Activated T-cell treated with anti-CD3 and anti-CD28 coated beads, Interleukin-2, amount 50 U/mL, for 24 hours (primary cell): Measurements from ENCODE around the gene LDB2.

Source experiments
- DNase-seq: peaks from one replicate; pipeline ENCODE4 v3.0.0-alpha.2; 2020
- H3K27ac Mint-ChIP-seq: 2 replicates; pipeline ENCODE4 v1.8.0; 2020; ENCODE audit warnings: mild to moderate bottlenecking, mixed read lengths
- H3K27me3 Mint-ChIP-seq: 2 replicates; pipeline ENCODE4 v1.8.0; 2020; ENCODE audit warnings: mixed read lengths
- H3K36me3 Mint-ChIP-seq: 2 replicates; pipeline ENCODE4 v1.8.0; 2020; ENCODE audit warnings: low read depth, mixed read lengths
- H3K4me1 Mint-ChIP-seq: 2 replicates; pipeline ENCODE4 v1.8.0; 2020; ENCODE audit warnings: low read depth, mixed read lengths
- H3K4me3 Mint-ChIP-seq: 2 replicates; pipeline ENCODE4 v1.8.0; 2020; ENCODE audit warnings: mild to moderate bottlenecking, moderate library complexity, mixed read lengths
- H3K9me3 Mint-ChIP-seq: 2 replicates; pipeline ENCODE4 v1.8.0; 2020; ENCODE audit warnings: mixed read lengths

LDB2 gene

DNA sequence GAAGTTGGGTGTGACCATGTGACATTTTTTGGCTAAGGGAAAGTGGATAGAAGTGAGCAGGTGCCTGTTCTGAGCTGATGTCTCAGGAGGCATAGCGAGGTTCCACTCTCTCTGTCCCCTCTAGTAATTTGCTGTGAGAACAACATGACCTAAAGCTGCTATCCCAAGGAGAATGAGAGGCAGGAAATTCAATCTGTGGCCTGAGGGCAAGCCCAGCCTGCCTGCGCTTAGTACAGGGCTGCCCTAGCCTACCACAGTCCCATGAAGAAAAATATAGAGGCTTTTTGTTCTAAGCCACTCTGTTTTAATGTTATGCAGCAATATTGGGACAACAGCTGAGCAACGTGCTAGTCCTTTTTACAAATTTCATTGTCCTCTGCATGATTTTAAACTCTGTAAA is 193.1 kb downstream of the LDB2 start:
- DNase-seq, result no peak
- H3K27ac Mint-ChIP-seq, result no peak overlapping the region
- peaks cover 8% of the 10 kb centered on the region for H3K27me3 Mint-ChIP-seq
- no peaks in the 10 kb centered on the region for H3K4me1 Mint-ChIP-seq
- H3K4me3 Mint-ChIP-seq, result no peak overlapping the region
- no peaks in the 10 kb centered on the region for H3K36me3 Mint-ChIP-seq
- no peaks in the 10 kb centered on the region for H3K9me3 Mint-ChIP-seq

GRCh38 chr4:16704489-16704888 is 194.0 kb downstream of the LDB2 start:
- DNase-seq, result no peak
- Mint-ChIP-seq H3K27ac (no peak overlapping the region), H3K27me3 (peaks cover 8% of the 10 kb centered on the region), H3K9me3 (no peaks in the 10 kb centered on the region), H3K4me1 (no peaks in the 10 kb centered on the region), H3K4me3 (no peak overlapping the region), H3K36me3 (no peaks in the 10 kb centered on the region)

DNA sequence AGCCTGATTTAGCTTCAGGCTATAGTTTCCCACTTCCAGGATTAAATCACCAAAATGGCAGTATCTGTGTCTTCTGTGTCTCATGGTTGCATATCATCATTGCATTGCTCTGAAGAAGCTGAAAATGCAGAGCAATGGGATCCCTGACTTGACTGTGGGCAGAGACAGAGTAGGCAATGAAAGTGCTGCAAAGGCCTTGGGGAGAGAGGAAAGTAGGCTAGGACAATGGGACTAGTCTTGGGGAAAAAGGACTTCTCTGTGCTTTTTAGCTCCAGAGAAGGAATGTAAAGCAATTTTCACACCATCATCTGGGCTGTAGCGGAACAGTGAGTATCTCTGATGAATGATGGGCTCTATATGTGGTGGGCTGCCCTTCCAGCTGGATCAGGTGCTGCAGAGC is 202.5 kb downstream of the LDB2 start:
- no peak for DNase-seq
- Mint-ChIP-seq H3K4me1 (no peaks in the 10 kb centered on the region), H3K27me3 (no peaks in the 10 kb centered on the region), H3K9me3 (no peaks in the 10 kb centered on the region), H3K36me3 (no peaks in the 10 kb centered on the region), H3K4me3 (no peak overlapping the region), H3K27ac (no peak overlapping the region)

GRCh38 chr4:16694884-16695276 is 203.6 kb downstream of the LDB2 start:
- Mint-ChIP-seq H3K36me3 (no peaks in the 10 kb centered on the region), H3K4me3 (no peak overlapping the region), H3K9me3 (no peaks in the 10 kb centered on the region), H3K27me3 (no peaks in the 10 kb centered on the region), H3K27ac (no peak overlapping the region), H3K4me1 (no peaks in the 10 kb centered on the region)
- DNase-seq, result no peak

- H3K4me3 Mint-ChIP-seq, result no peak overlapping the region
- no peak overlapping the region for H3K27ac Mint-ChIP-seq
- H3K9me3 Mint-ChIP-seq, result no peaks in the 10 kb centered on the region
- no peak for DNase-seq
- H3K4me1 Mint-ChIP-seq, result no peaks in the 10 kb centered on the region
- H3K36me3 Mint-ChIP-seq, result no peaks in the 10 kb centered on the region
- no peaks in the 10 kb centered on the region for H3K27me3 Mint-ChIP-seq
Observed at GRCh38 chr4:16694173-16694883, 204.1 kb downstream of the LDB2 start.

GRCh38 chr4:16693641-16694040 is 204.8 kb downstream of the LDB2 start:
- H3K27ac Mint-ChIP-seq, result no peak overlapping the region
- H3K27me3 Mint-ChIP-seq, result no peaks in the 10 kb centered on the region
- no peak overlapping the region for H3K4me3 Mint-ChIP-seq
- no peaks in the 10 kb centered on the region for H3K36me3 Mint-ChIP-seq
- no peaks in the 10 kb centered on the region for H3K4me1 Mint-ChIP-seq
- H3K9me3 Mint-ChIP-seq, result no peaks in the 10 kb centered on the region
- no peak for DNase-seq

- H3K4me1 Mint-ChIP-seq, result no peaks in the 10 kb centered on the region
- no peaks in the 10 kb centered on the region for H3K9me3 Mint-ChIP-seq
- H3K27me3 Mint-ChIP-seq, result no peaks in the 10 kb centered on the region
Observed at GRCh38 chr4:16692961-16693506, 205.4 kb downstream of the LDB2 start.

DNA sequence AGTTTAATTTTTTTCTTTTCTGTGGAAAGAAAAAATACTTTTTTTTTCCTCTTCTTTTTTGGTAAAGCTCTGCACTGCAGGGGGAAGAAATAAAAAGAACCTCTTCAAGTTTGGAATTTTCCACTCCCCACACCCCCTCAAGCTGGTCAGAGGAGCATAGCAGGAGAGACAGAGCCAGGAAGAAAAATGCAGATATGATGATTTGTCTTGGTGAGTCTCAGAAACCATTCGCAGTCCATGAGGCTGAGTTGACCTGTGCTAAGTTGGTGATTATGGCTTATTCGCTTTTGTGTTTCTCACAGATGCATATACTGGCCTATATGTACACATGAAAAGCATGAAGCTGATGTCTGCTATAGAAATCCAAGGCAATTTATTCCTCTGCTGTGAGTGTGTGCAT is 205.9 kb downstream of the LDB2 start:
- Mint-ChIP-seq H3K9me3 (no peaks in the 10 kb centered on the region), H3K36me3 (no peaks in the 10 kb centered on the region), H3K27me3 (no peaks in the 10 kb centered on the region), H3K4me3 (no peak overlapping the region), H3K27ac (no peak overlapping the region), H3K4me1 (no peaks in the 10 kb centered on the region)
- DNase-seq, result no peak

More at GRCh38 chr4:16692961-16693506, 205.4 kb downstream of the LDB2 start:
- no peak for DNase-seq
- H3K27ac Mint-ChIP-seq, result no peak overlapping the region
- no peak overlapping the region for H3K4me3 Mint-ChIP-seq
- no peaks in the 10 kb centered on the region for H3K36me3 Mint-ChIP-seq

GRCh38 chr4:16692046-16692445 is 206.4 kb downstream of the LDB2 start:
- Mint-ChIP-seq H3K4me3 (no peak overlapping the region), H3K4me1 (no peaks in the 10 kb centered on the region), H3K27me3 (no peaks in the 10 kb centered on the region), H3K27ac (no peak overlapping the region), H3K9me3 (no peaks in the 10 kb centered on the region), H3K36me3 (no peaks in the 10 kb centered on the region)
- no peak for DNase-seq

- Mint-ChIP-seq H3K4me3 (no peak overlapping the region), H3K36me3 (no peaks in the 10 kb centered on the region), H3K27ac (no peak overlapping the region), H3K27me3 (no peaks in the 10 kb centered on the region), H3K9me3 (no peaks in the 10 kb centered on the region), H3K4me1 (no peaks in the 10 kb centered on the region)
- DNase-seq, result no peak
Observed at GRCh38 chr4:16691450-16691849, 207.0 kb downstream of the LDB2 start.

GRCh38 chr4:16687845-16688244 is 210.6 kb downstream of the LDB2 start:
- Mint-ChIP-seq H3K4me1 (no peaks in the 10 kb centered on the region), H3K27ac (no peak overlapping the region), H3K9me3 (no peaks in the 10 kb centered on the region), H3K4me3 (no peak overlapping the region), H3K36me3 (no peaks in the 10 kb centered on the region), H3K27me3 (no peaks in the 10 kb centered on the region)
- no peak for DNase-seq

- Mint-ChIP-seq H3K27me3 (no peaks in the 10 kb centered on the region), H3K9me3 (no peaks in the 10 kb centered on the region), H3K4me3 (no peak overlapping the region), H3K36me3 (no peaks in the 10 kb centered on the region), H3K27ac (no peak overlapping the region), H3K4me1 (no peaks in the 10 kb centered on the region)
- no peak for DNase-seq
Observed at GRCh38 chr4:16687011-16687410, 211.4 kb downstream of the LDB2 start.

- Mint-ChIP-seq H3K4me3 (no peak overlapping the region), H3K27ac (no peak overlapping the region), H3K4me1 (no peaks in the 10 kb centered on the region), H3K36me3 (no peaks in the 10 kb centered on the region), H3K27me3 (no peaks in the 10 kb centered on the region), H3K9me3 (no peaks in the 10 kb centered on the region)
- DNase-seq, result no peak
Observed at GRCh38 chr4:16686195-16686594, 212.2 kb downstream of the LDB2 start.

DNA sequence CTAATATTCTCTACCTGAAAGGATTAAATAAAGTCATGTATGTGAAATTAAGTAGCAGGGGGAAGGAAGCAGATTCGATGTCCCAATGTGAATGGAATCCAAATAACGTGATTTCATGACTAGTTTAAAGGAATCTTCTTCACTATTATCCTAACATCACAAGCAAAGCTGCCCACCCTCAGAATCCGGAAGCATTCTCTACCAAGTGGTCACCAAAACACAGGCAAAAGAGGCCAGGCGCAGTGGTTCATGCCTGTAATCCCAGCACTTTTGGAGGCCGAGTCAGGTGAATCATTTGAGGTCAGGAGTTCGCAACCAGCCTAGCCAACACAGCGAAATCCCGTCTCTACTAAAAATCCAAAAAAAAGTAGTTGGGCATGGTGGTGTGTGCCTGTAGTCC is 212.9 kb downstream of the LDB2 start:
- DNase-seq, result no peak
- Mint-ChIP-seq H3K27ac (no peak overlapping the region), H3K4me1 (no peaks in the 10 kb centered on the region), H3K4me3 (no peak overlapping the region), H3K27me3 (peaks cover 2% of the 10 kb centered on the region), H3K36me3 (no peaks in the 10 kb centered on the region), H3K9me3 (no peaks in the 10 kb centered on the region)

DNA sequence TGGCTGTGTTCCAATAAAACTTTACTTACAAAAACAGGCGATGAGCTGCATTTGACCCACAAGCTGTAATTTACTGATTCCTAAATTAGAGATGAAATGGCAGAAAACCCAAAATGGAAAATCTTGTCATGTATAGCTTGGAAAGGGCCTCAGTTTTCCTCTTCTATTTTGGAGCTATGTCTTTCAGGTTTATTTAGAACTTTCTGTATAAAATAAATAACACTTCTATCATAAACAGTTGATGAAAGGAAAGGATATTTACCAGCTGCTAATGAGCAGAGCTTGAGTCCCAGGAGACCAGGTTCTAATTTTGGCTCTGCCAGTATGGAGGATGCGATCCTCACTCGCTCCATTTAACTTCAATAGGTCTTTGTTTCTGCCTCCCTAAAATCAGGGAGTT is 213.5 kb downstream of the LDB2 start:
- Mint-ChIP-seq H3K27ac (no peak overlapping the region), H3K9me3 (no peaks in the 10 kb centered on the region), H3K4me1 (no peaks in the 10 kb centered on the region), H3K27me3 (peaks cover 2% of the 10 kb centered on the region), H3K36me3 (no peaks in the 10 kb centered on the region), H3K4me3 (no peak overlapping the region)
- DNase-seq, result no peak

GRCh38 chr4:16684097-16684496 is 214.3 kb downstream of the LDB2 start:
- no peaks in the 10 kb centered on the region for H3K9me3 Mint-ChIP-seq
- no peaks in the 10 kb centered on the region for H3K36me3 Mint-ChIP-seq
- H3K27ac Mint-ChIP-seq, result no peak overlapping the region
- no peak overlapping the region for H3K4me3 Mint-ChIP-seq
- H3K27me3 Mint-ChIP-seq, result peaks cover 2% of the 10 kb centered on the region
- no peaks in the 10 kb centered on the region for H3K4me1 Mint-ChIP-seq
- no peak for DNase-seq
